Lower leg skin (tissue), 3 donors: Measurements from ENCODE around the gene SEMA3C.

Experiments
- CTCF ChIP-seq, 3 donors: fragments of 450-650 bp; IDR thresholded peaks; one replicate each; pipeline ENCODE4 v1.5.1; 2016; ENCODE audit warnings: antibody characterized with exemption in 3 of 3, mild to moderate bottlenecking in 3 of 3, moderate library complexity in 2 of 3
- POLR2A ChIP-seq, 2 donors: fragments of 450-650 bp; IDR thresholded peaks; one replicate each; pipeline ENCODE4 v1.6.1; 2016 to 2017; ENCODE audit warnings: antibody characterized with exemption in 2 of 2, mild to moderate bottlenecking in 1 of 2, moderate library complexity in 1 of 2

GRCh38 chr7:80721883-80722615 is 196.8 kb downstream of the SEMA3C start:
- TF ChIP-seq CTCF (IDR thresholded peaks at IDR 0.05): no peak
- TF ChIP-seq POLR2A (IDR thresholded peaks at IDR 0.05): no peak
